K562 (cell line): Measurements from ENCODE around the gene ATP5PD. TPM values are rescaled to one million over a fixed set of nuclear protein-coding genes. Genes with fewer than 3 reads are reported as not detected.

Experiments
- CCAR2 ChIP-seq: fragments of 200-400 bp; formaldehyde crosslinking; IDR thresholded peaks from 2 replicates; pipeline ENCODE4 v1.6.1; 2017; ENCODE audit warnings: mild to moderate bottlenecking, low read depth, low read length
- ELF2 ChIP-seq: fragments of 250-450 bp; sonication (Bioruptor Pico); IDR thresholded peaks from 2 replicates; pipeline ENCODE4 v1.5.0; 2021; ENCODE audit warnings: mild to moderate bottlenecking
- HES1 ChIP-seq: fragments of 450-650 bp; IDR thresholded peaks from 2 replicates; pipeline ENCODE4 v1.6.1; 2016; ENCODE audit warnings: low read depth, mild to moderate bottlenecking, moderate library complexity
- HIVEP1 ChIP-seq: fragments of 250-450 bp; sonication (Bioruptor Pico); IDR thresholded peaks from 2 replicates; pipeline ENCODE4 v1.4.0; 2020; ENCODE audit warnings: mild to moderate bottlenecking
- KAT7 ChIP-seq: sonication (generic); formaldehyde crosslinking; IDR thresholded peaks from 2 replicates; pipeline ENCODE4 v1.8.0; 2022; ENCODE audit warnings: missing genetic modification reagents, mild to moderate bottlenecking, borderline replicate concordance
- KLF10 ChIP-seq: fragments of 250-450 bp; sonication (Bioruptor Pico); IDR thresholded peaks from 2 replicates; pipeline ENCODE4 v1.6.1; 2021; ENCODE audit warnings: matching md5 sums
- SIRT6 ChIP-seq: IDR thresholded peaks from one replicate; pipeline ENCODE4 v1.6.1; 2012; ENCODE audit warnings: low read depth, mild to moderate bottlenecking, control low read depth, inconsistent platforms, low read length, moderate library complexity
- TEAD1 ChIP-seq, 2 experiments: fragments of 450-650 bp in 1 of 2; sonication (generic) in 1 of 2; formaldehyde crosslinking; IDR thresholded peaks; 2 replicates each; pipeline versions ENCODE4 v1.4.0 to v1.8.0; 2020 to 2022; ENCODE audit warnings: mild to moderate bottlenecking in 2 of 2, missing genetic modification reagents in 1 of 2
- ZBTB17 ChIP-seq: fragments of 450-650 bp; formaldehyde crosslinking; IDR thresholded peaks from 2 replicates; pipeline ENCODE4 v1.4.0; 2020; ENCODE audit warnings: mild to moderate bottlenecking
- ZNF224 ChIP-seq: sonication (generic); formaldehyde crosslinking; IDR thresholded peaks from 2 replicates; pipeline ENCODE4 v1.8.0; 2022; ENCODE audit warnings: mild to moderate bottlenecking, missing genetic modification reagents
- ZNF584 ChIP-seq: fragments of 200-800 bp; sonication (Bioruptor generic); IDR thresholded peaks from 2 replicates; pipeline ENCODE4 v1.6.1; 2016; ENCODE audit warnings: low read depth, mild to moderate bottlenecking, missing genetic modification characterization, missing compliant biosample characterization
- ZNF695 ChIP-seq: fragments of 450-650 bp; formaldehyde crosslinking; IDR thresholded peaks from 2 replicates; pipeline ENCODE4 v1.4.0; 2020; ENCODE audit warnings: mild to moderate bottlenecking, moderate library complexity
- polyA plus RNA-seq, 8 experiments: library from polyadenylated mRNA; depleted of rRNA in 4 of 8; stranded (reverse) in 5 of 8; unstranded in 3 of 8; fragments of >200 nt; fragmentation: Nextera tagmentation in 2 of 8; fragmentation: Illumina TruSeq in 1 of 8; extraction: Ambion mirVana in 2 of 8; extraction: Trizol in 1 of 8; gene quantifications; 2 replicates each; pipeline versions ENCODE4 v1.2.1 to v1.2.3, GENCODE V29; 2011 to 2014; ENCODE audit warnings: inconsistent platforms in 1 of 8, missing spikeins in 1 of 8
- total RNA-seq, 7 experiments: library from RNA; depleted of rRNA in 6 of 7; stranded (reverse); fragments of >200 nt in 6 of 7; fragmentation: Illumina TruSeq in 2 of 7; extraction: Trizol in 2 of 7; gene quantifications; 2 replicates each; pipeline versions ENCODE4 v1.2.1 to v1.2.3, GENCODE V29; 2011 to 2021; ENCODE audit warnings: low replicate concordance in 1 of 7
- TF ChIP-seq, protein P1 (sequence below): IDR thresholded peaks from 2 replicates; pipeline ENCODE4 v1.6.1; 2016; ENCODE audit warnings: missing genetic modification characterization, missing compliant biosample characterization
- TF ChIP-seq, protein P2 (sequence below): sonication (generic); IDR thresholded peaks from 2 replicates; pipeline ENCODE4 v1.6.1; 2016
- TF ChIP-seq, protein P3 (sequence below): fragments of 150-350 bp; IDR thresholded peaks from 2 replicates; pipeline ENCODE4 v1.6.1; 2014; ENCODE audit warnings: low read depth, mild to moderate bottlenecking, low read length, borderline replicate concordance
- TF ChIP-seq, protein P4 (sequence below): fragments of 250-450 bp; sonication (Bioruptor Pico); IDR thresholded peaks from 2 replicates; pipeline ENCODE4 v1.5.1; 2021; ENCODE audit warnings: mild to moderate bottlenecking

Gene ATP5PD
- total and polyA plus RNA-seq, 9 of the 15 experiments (the other 6 are each of a cell fraction or from before 2014, with no cell fraction given): 271 to 828 (median 432) TPM

- TF ChIP-seq, protein P1, sequence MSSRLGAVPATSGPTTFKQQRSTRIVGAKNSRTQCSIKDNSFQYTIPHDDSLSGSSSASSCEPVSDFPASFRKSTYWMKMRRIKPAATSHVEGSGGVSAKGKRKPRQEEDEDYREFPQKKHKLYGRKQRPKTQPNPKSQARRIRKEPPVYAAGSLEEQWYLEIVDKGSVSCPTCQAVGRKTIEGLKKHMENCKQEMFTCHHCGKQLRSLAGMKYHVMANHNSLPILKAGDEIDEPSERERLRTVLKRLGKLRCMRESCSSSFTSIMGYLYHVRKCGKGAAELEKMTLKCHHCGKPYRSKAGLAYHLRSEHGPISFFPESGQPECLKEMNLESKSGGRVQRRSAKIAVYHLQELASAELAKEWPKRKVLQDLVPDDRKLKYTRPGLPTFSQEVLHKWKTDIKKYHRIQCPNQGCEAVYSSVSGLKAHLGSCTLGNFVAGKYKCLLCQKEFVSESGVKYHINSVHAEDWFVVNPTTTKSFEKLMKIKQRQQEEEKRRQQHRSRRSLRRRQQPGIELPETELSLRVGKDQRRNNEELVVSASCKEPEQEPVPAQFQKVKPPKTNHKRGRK (tag): no peak
- TF ChIP-seq HIVEP1 (CRISPR knock-in tag) (no peak), KLF10 (no peak), ZNF695 (CRISPR knock-in tag) (no peak), HES1 (no peak), SIRT6 (no peak), ZNF224 (CRISPR knock-in tag) (no peak), KAT7 (CRISPR knock-in tag) (peak; percentile 74), ELF2 (CRISPR knock-in tag) (peak; percentile 86), ZBTB17 (CRISPR knock-in tag) (no peak; the same call in 1 of the 2 replicates), ZNF584 (CRISPR knock-in tag) (no peak), TEAD1 (CRISPR knock-in tag; IDR thresholded peaks at IDR 0.05) (no peak), CCAR2 (no peak)
- TF ChIP-seq, protein P2, sequence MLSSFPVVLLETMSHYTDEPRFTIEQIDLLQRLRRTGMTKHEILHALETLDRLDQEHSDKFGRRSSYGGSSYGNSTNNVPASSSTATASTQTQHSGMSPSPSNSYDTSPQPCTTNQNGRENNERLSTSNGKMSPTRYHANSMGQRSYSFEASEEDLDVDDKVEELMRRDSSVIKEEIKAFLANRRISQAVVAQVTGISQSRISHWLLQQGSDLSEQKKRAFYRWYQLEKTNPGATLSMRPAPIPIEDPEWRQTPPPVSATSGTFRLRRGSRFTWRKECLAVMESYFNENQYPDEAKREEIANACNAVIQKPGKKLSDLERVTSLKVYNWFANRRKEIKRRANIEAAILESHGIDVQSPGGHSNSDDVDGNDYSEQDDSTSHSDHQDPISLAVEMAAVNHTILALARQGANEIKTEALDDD: no peak
- TF ChIP-seq, protein P3, sequence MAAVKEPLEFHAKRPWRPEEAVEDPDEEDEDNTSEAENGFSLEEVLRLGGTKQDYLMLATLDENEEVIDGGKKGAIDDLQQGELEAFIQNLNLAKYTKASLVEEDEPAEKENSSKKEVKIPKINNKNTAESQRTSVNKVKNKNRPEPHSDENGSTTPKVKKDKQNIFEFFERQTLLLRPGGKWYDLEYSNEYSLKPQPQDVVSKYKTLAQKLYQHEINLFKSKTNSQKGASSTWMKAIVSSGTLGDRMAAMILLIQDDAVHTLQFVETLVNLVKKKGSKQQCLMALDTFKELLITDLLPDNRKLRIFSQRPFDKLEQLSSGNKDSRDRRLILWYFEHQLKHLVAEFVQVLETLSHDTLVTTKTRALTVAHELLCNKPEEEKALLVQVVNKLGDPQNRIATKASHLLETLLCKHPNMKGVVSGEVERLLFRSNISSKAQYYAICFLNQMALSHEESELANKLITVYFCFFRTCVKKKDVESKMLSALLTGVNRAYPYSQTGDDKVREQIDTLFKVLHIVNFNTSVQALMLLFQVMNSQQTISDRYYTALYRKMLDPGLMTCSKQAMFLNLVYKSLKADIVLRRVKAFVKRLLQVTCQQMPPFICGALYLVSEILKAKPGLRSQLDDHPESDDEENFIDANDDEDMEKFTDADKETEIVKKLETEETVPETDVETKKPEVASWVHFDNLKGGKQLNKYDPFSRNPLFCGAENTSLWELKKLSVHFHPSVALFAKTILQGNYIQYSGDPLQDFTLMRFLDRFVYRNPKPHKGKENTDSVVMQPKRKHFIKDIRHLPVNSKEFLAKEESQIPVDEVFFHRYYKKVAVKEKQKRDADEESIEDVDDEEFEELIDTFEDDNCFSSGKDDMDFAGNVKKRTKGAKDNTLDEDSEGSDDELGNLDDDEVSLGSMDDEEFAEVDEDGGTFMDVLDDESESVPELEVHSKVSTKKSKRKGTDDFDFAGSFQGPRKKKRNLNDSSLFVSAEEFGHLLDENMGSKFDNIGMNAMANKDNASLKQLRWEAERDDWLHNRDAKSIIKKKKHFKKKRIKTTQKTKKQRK: peak; percentile 94
- TF ChIP-seq, protein P4, sequence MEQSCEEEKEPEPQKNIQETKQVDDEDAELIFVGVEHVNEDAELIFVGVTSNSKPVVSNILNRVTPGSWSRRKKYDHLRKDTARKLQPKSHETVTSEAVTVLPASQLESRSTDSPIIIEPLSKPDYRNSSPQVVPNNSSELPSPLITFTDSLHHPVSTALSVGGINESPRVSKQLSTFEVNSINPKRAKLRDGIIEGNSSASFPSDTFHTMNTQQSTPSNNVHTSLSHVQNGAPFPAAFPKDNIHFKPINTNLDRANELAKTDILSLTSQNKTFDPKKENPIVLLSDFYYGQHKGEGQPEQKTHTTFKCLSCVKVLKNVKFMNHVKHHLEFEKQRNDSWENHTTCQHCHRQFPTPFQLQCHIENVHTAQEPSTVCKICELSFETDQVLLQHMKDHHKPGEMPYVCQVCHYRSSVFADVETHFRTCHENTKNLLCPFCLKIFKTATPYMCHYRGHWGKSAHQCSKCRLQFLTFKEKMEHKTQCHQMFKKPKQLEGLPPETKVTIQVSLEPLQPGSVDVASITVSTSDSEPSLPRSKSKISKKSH: no peak
These were observed at the start of gene ATP5PD, which contains the start of gene KCTD2 (continued) for GRCh38 chr17:75046407-75047289.
